Activated T-cell treated with anti-CD3 and anti-CD28 coated beads, Interleukin-2, amount 50 U/mL, for 48 hours (primary cell): ENCODE data around the gene UCHL3.

Experiments used
- DNase-seq, 2 experiments: peaks; one replicate each; pipeline ENCODE4 v3.0.0-alpha.2; 2020

The UCHL3 gene

GRCh38 chr13:75550159-75550567 lies 572 bp downstream of the UCHL3 start:
- DNase-seq: peak in 1 of 2 experiments; percentile 48

- no peak for DNase-seq
These were observed 4.9 kb downstream of the UCHL3 start for GRCh38 chr13:75554464-75554863.

GRCh38 chr13:75554981-75555380 lies 5.4 kb downstream of the UCHL3 start:
- DNase-seq: no peak

GRCh38 chr13:75555836-75556235 lies 6.2 kb downstream of the UCHL3 start:
- no peak for DNase-seq

GRCh38 chr13:75556961-75557360 lies 7.4 kb downstream of the UCHL3 start:
- no peak for DNase-seq

- no peak for DNase-seq
These were observed 8.7 kb downstream of the UCHL3 start for GRCh38 chr13:75558145-75558840.

- no peak for DNase-seq
These were observed 17.1 kb downstream of the UCHL3 start for GRCh38 chr13:75566658-75567057.

GRCh38 chr13:75569576-75569975 lies 20.0 kb downstream of the UCHL3 start:
- no peak for DNase-seq

GRCh38 chr13:75579529-75579928 lies 29.9 kb downstream of the UCHL3 start:
- no peak for DNase-seq

- no peak for DNase-seq
These were observed 32.5 kb downstream of the UCHL3 start for GRCh38 chr13:75581874-75582640.

GRCh38 chr13:75583091-75583490 lies 33.5 kb downstream of the UCHL3 start:
- DNase-seq: no peak

- DNase-seq: no peak
These were observed 35.6 kb downstream of the UCHL3 start for GRCh38 chr13:75585153-75585552.

GRCh38 chr13:75587679-75588078 lies 38.1 kb downstream of the UCHL3 start:
- DNase-seq: no peak

- no peak for DNase-seq
These were observed 47.1 kb downstream of the UCHL3 start for GRCh38 chr13:75596657-75597182.

- DNase-seq: no peak
These were observed 50.8 kb downstream of the UCHL3 start for GRCh38 chr13:75600371-75600770.

GRCh38 chr13:75603038-75603437 lies 53.4 kb downstream of the UCHL3 start:
- DNase-seq: no peak

- no peak for DNase-seq
These were observed 57.9 kb downstream of the UCHL3 start for GRCh38 chr13:75607447-75607846.

- no peak for DNase-seq
These were observed 60.9 kb downstream of the UCHL3 start for GRCh38 chr13:75610466-75610865.

- no peak for DNase-seq
These were observed 62.8 kb downstream of the UCHL3 start for GRCh38 chr13:75612354-75612753.

- DNase-seq: no peak
These were observed 67.6 kb downstream of the UCHL3 start for GRCh38 chr13:75617230-75617629.

- DNase-seq: no peak
These were observed 68.7 kb downstream of the UCHL3 start for GRCh38 chr13:75618308-75618707.

GRCh38 chr13:75620020-75620419 lies 70.4 kb downstream of the UCHL3 start:
- no peak for DNase-seq

GRCh38 chr13:75621147-75621546 lies 71.6 kb downstream of the UCHL3 start:
- DNase-seq: no peak

GRCh38 chr13:75628801-75629200 lies 79.2 kb downstream of the UCHL3 start:
- DNase-seq: no peak
